Measurements from ENCODE around the gene PPP6C.
"Not testable (repeated sequence)": the region's sequence is repeated elsewhere in the genome, so short reads cannot be mapped to it uniquely, and the experiment has no call there.

Gene PPP6C

GRCh38 chr9:125189361-125190289 is at the start of gene PPP6C:
TSS of gene PPP6C (minus strand) at chr9:125189803. CDS start at chr9:125189718, 85 bp downstream.
- peak; percentile 87 for DNase-seq

GRCh38 chr9:125238915-125239446 is 49.4 kb upstream of the PPP6C start:
- DNase-seq, result no peak

GRCh38 chr9:125238127-125238914 is 48.7 kb upstream of the PPP6C start:
- DNase-seq, result no peak

GRCh38 chr9:125236520-125237159 is 47.0 kb upstream of the PPP6C start:
- DNase-seq, result not testable (repeated sequence)

- DNase-seq, result no peak
Measured at GRCh38 chr9:125235804-125236519, 46.4 kb upstream of the PPP6C start.

- DNase-seq, result not testable (repeated sequence)
Measured at GRCh38 chr9:125234099-125234498, 44.5 kb upstream of the PPP6C start.

- DNase-seq, result no peak
Measured at GRCh38 chr9:125233678-125234077, 44.1 kb upstream of the PPP6C start.

GRCh38 chr9:125227761-125228160 is 38.2 kb upstream of the PPP6C start:
- DNase-seq, result no peak

- not testable (repeated sequence) for DNase-seq
Measured at GRCh38 chr9:125224858-125225257, 35.3 kb upstream of the PPP6C start.

- DNase-seq, result no peak
Measured at GRCh38 chr9:125218621-125219020, 29.0 kb upstream of the PPP6C start.

- DNase-seq, result no peak
Measured at GRCh38 chr9:125214186-125214585, 24.6 kb upstream of the PPP6C start.

GRCh38 chr9:125204477-125204876 is 14.9 kb upstream of the PPP6C start:
- no peak for DNase-seq

- DNase-seq, result no peak
Measured at GRCh38 chr9:125202846-125203618, 13.4 kb upstream of the PPP6C start.

GRCh38 chr9:125200216-125201047 is 10.8 kb upstream of the PPP6C start, which contains the start of gene RABEPK:
TSS of gene RABEPK (plus strand) at chr9:125200542. CDS start at chr9:125203014, 2,472 bp downstream.
- DNase-seq, result peak; percentile 58

GRCh38 chr9:125195591-125195990 is 6.0 kb upstream of the PPP6C start:
- not testable (repeated sequence) for DNase-seq

GRCh38 chr9:125194466-125194865 is 4.9 kb upstream of the PPP6C start:
- not testable (repeated sequence) for DNase-seq

GRCh38 chr9:125190361-125190801 is 778 bp upstream of the PPP6C start:
- no peak for DNase-seq

GRCh38 chr9:125189011-125189360 is 617 bp downstream of the PPP6C start:
- DNase-seq, result no peak

GRCh38 chr9:125183561-125183960 is 6.0 kb downstream of the PPP6C start:
- no peak for DNase-seq

- DNase-seq, result no peak
Measured at GRCh38 chr9:125183054-125183453, 6.5 kb downstream of the PPP6C start.
